Spleen (tissue), 11 donors: ENCODE data around the gene PRR23A. TPM values are rescaled to one million over a fixed set of nuclear protein-coding genes. Genes with fewer than 3 reads are reported as not detected.
A peak's percentile ranks its signal among the peaks of the same experiment; 100 is the strongest.

Experiments
- DNase-seq: peaks from one replicate; pipeline ENCODE4 v3.0.0-alpha.2; 2020
- H3K27ac ChIP-seq, 8 donors: fragments of 200-600 bp; sonication (generic) in 7 of 8; 1 replicate in 4 of 8; 2 replicates in 4 of 8; pipeline versions ENCODE4 v1.5.0 to v1.8.0; 2016 to 2021; ENCODE audit warnings: inconsistent platforms in 4 of 8, mild to moderate bottlenecking in 4 of 8, moderate library complexity in 1 of 8
- H3K27me3 ChIP-seq, 7 donors: fragments of 200-600 bp; sonication (generic) in 6 of 7; replicated peaks in 1 of 7; 1 replicate in 4 of 7; 2 replicates in 3 of 7; pipeline versions ENCODE4 v1.5.0 to v1.8.0; 2016 to 2021; ENCODE audit warnings: inconsistent platforms in 3 of 7, mild to moderate bottlenecking in 1 of 7
- H3K36me3 ChIP-seq, 6 donors: fragments of 200-600 bp; sonication (generic) in 5 of 6; 1 replicate in 4 of 6; 2 replicates in 2 of 6; pipeline versions ENCODE4 v1.5.0 to v1.8.0; 2016 to 2021; ENCODE audit warnings: inconsistent platforms in 2 of 6
- H3K4me1 ChIP-seq, 6 donors: fragments of 200-600 bp; sonication (generic) in 5 of 6; 1 replicate in 3 of 6; 2 replicates in 3 of 6; pipeline versions ENCODE4 v1.5.0 to v1.8.0; 2016 to 2021; ENCODE audit warnings: inconsistent platforms in 3 of 6
- H3K4me3 ChIP-seq, 8 donors: fragments of 200-600 bp; sonication (generic) in 7 of 8; 1 replicate in 4 of 8; 2 replicates in 4 of 8; pipeline versions ENCODE4 v1.5.0 to v1.8.0; 2016 to 2021; ENCODE audit warnings: inconsistent platforms in 4 of 8, mild to moderate bottlenecking in 4 of 8, moderate library complexity in 2 of 8
- H3K9me3 ChIP-seq, 8 donors: fragments of 200-600 bp; sonication (generic) in 7 of 8; 1 replicate in 4 of 8; 2 replicates in 4 of 8; pipeline versions ENCODE4 v1.5.0 to v1.8.0; 2016 to 2021; ENCODE audit warnings: inconsistent platforms in 4 of 8
- CTCF ChIP-seq, 11 experiments: fragments of 200-600 bp in 7 of 11; fragments of 450-650 bp in 4 of 11; sonication (generic) in 4 of 11; IDR thresholded peaks in 8 of 11; conservative IDR thresholded peaks in 3 of 11; 1 replicate in 7 of 11; 2 replicates in 4 of 11; pipeline versions ENCODE4 v1.4.0 to v1.8.0; 2016 to 2021; ENCODE audit warnings: antibody characterized with exemption in 11 of 11, inconsistent platforms in 4 of 11, mild to moderate bottlenecking in 1 of 11
- POLR2A ChIP-seq, 3 donors: fragments of 450-650 bp; IDR thresholded peaks; one replicate each; pipeline ENCODE4 v1.5.1; 2017; ENCODE audit warnings: antibody characterized with exemption in 3 of 3, mild to moderate bottlenecking in 1 of 3
- POLR2AphosphoS5 ChIP-seq, 3 donors: sonication (generic); formaldehyde crosslinking; IDR thresholded peaks; one replicate each; pipeline ENCODE4 v1.5.1; 2017; ENCODE audit warnings: antibody characterized with exemption in 3 of 3
- WGBS, 5 donors: extraction: QIAGEN DNeasy Blood & Tissue Kit in 3 of 5; methylation state at CpG; one replicate each; pipeline versions ENCODE4 v1.1.5 to v1.1.7; 2013 to 2018; 5-methylcytosine and 5-hydroxymethylcytosine counted together
- intact Hi-C: fragments of 100-400 bp; cut with DNase I; formaldehyde crosslinking; loops from one replicate; pipeline ENCODE4 v1.15.0; 2023; ENCODE audit warnings: low total_unique reads
- polyA plus RNA-seq, 3 donors: library from polyadenylated mRNA; stranded (reverse); fragments of 200-250 nt; gene quantifications; one replicate each; pipeline ENCODE4 v1.2.1, GENCODE V29; 2013
- total RNA-seq, 7 donors: library from RNA; depleted of rRNA in 3 of 7; stranded (reverse); fragments of >200 nt in 3 of 7; fragmentation: NEBNext Ultra II Directional in 4 of 7; extraction: Animal tissue kit (Norgen Biotek cat#: 25700) in 4 of 7; gene quantifications; one replicate each; pipeline versions ENCODE4 v1.1.0 to v1.2.1, GENCODE V29; 2016 to 2021
- donor health status: healthy with polysubstance abuse.
- donor health status: DM: no; HTN: no; CAD: no; lungs with moderate emphysema.
- donor health status: DM: no; HTN: no; CAD: no.
- donor health status: Bipolar disorder and iron deficiency.
- donor health status: healthy.
- donor health status: DM: no; HTN: no; CAD: no.
- donor health status: DM: yes; HTN: yes; CAD: no.

PRR23A gene
- total and polyA plus RNA-seq, 10 donors, result not detected

GRCh38 chr3:138962854-138963560 lies 43.1 kb downstream of the PRR23A start:
- intact Hi-C loops, result no loop called here
- no peak for TF ChIP-seq CTCF (IDR thresholded peaks at IDR 0.05 in 8 of 11, conservative IDR thresholded peaks at IDR 0.05 in 3 of 11)
- no peak for TF ChIP-seq POLR2AphosphoS5 (IDR thresholded peaks at IDR 0.05)
- no peak for TF ChIP-seq POLR2A (IDR thresholded peaks at IDR 0.05)
- Histone ChIP-seq H3K4me3 (no peak overlapping the region), H3K27me3 (peaks cover 0 to 74% (median 47%) of the 10 kb centered on the region in 7 donors), H3K27ac (no peak overlapping the region), H3K4me1 (peaks cover 0 to 11% (median 6%) of the 10 kb centered on the region in 6 donors), H3K36me3 (no peaks in the 10 kb centered on the region), H3K9me3 (peaks cover 4 to 30% (median 26%) of the 10 kb centered on the region in 8 donors)
- DNase-seq, result no peak
- WGBS, 5 donors, result 60 to 90% (median 73%) methylated on average over 4 to 8 of the region's 8 CpGs

GRCh38 chr3:138960417-138960852 lies 45.6 kb downstream of the PRR23A start:
- TF ChIP-seq CTCF (IDR thresholded peaks at IDR 0.05 in 8 of 11, conservative IDR thresholded peaks at IDR 0.05 in 3 of 11) (no peak), POLR2AphosphoS5 (IDR thresholded peaks at IDR 0.05) (no peak), POLR2A (IDR thresholded peaks at IDR 0.05) (no peak)
- Histone ChIP-seq H3K36me3 (no peaks in the 10 kb centered on the region), H3K27me3 (peaks cover 0 to 86% (median 47%) of the 10 kb centered on the region in 7 donors), H3K27ac (no peak overlapping the region), H3K4me1 (peaks cover 0 to 11% (median 6%) of the 10 kb centered on the region in 6 donors), H3K9me3 (peaks cover 4 to 20% (median 18%) of the 10 kb centered on the region in 8 donors), H3K4me3 (peak overlapping the region in 2 of 8 donors; percentile 2 to 35)
- intact Hi-C loops, result no loop called here
- WGBS, 5 donors, result 1 to 5% (median 1%) methylated on average over 26 to 36 of the region's 36 CpGs
- DNase-seq, result no peak

Other genes with a start within 250 kb of the PRR23A start
- gene PIK3CB, start 171.3 kb downstream of the PRR23A start, total RNA-seq, result 10 to 100 TPM; 25.8 to 43.8 (median 37.9) TPM
- gene PIK3CB, start 171.3 kb downstream of the PRR23A start, polyA plus RNA-seq, result 1 to 10 TPM; 4.6 to 9.1 (median 5.1) TPM
- not detected for gene FOXL2, start 59.1 kb downstream of the PRR23A start, total RNA-seq
- not detected for gene FOXL2, start 59.1 kb downstream of the PRR23A start, polyA plus RNA-seq
- not detected for gene FOXL2NB, start 59.1 kb downstream of the PRR23A start, total RNA-seq
- gene FOXL2NB, start 59.1 kb downstream of the PRR23A start, polyA plus RNA-seq, result under 1 TPM in 1 of 3 donors, not detected in 2; 0.04 TPM
- gene PRR23B, start 14.7 kb upstream of the PRR23A start, total RNA-seq, result not detected
- not detected for gene PRR23B, start 14.7 kb upstream of the PRR23A start, polyA plus RNA-seq
- not detected for gene PRR23C, start 38.6 kb upstream of the PRR23A start, total RNA-seq
- gene PRR23C, start 38.6 kb upstream of the PRR23A start, polyA plus RNA-seq, result not detected